Activated effector memory CD4-positive, alpha-beta T cell treated with anti-CD3 and anti-CD28 coated beads, Interleukin-2, amount 50 U/mL, for 16 hours (primary cell): ENCODE measurements around the gene N4BP2L1.

Experiments
- DNase-seq: peaks from one replicate; pipeline ENCODE4 v3.0.0-alpha.2; 2020

Gene N4BP2L1

DNA sequence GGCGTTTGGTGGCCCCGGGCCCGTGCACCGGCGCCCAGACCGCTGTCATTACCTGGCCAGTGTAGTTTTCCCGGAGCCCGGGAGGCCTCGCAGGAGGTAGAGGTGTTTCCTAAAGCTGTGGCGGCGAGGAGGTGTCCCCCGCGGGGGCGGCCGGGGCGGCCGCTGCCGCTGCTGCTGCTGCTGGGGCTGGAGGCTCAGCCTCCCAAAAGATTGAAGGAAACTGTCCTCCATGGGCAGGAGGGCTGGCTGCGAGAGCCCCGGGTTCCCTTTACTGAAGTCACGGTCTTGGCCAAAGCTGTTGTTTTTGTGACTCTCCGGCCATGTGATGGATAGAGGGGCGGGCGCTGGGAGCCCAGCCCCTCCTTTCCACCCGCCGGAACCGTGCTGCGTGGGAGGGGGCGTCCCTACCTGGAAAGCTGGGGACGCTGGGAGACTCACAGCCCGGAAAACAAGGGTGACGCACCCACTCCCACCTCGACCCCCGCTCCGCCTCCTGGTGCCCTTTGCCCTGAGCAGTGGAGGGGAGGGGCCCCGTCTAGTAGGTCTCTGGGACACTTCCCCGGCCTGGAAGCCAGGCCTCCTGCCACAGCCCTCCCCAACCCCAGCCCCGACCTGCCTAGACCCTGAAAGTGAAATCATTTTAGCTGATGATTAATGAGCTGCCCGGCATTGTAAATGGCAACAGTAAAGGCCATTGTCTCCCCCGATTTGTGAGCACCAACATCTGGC, at the start of gene N4BP2L1:
N4BP2L1 (minus strand) TSS at position 279 of the 729 bp plus-strand sequence; CDS start at position 231, 48 bp downstream.
- DNase-seq = peak; percentile 95

DNA sequence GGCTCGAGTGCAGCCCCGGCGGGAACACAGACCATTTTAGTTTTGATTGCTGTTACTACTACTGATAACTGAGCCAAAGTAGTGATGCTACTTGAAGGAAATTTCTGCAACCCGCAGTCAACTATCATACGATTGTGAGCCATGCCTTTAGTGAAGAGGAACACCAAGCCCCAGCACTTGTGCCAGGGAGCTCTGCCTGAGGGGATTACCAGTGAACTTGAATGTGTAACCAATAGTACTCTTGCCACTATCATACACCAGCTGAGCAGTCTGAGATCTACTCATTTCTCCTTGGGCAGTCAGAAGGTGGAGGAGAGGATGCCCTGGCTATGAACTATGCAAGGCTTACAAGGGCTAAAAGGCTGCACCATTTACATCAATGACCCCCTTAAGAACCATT, 49.0 kb upstream of the N4BP2L1 start:
- no peak for DNase-seq

DNA sequence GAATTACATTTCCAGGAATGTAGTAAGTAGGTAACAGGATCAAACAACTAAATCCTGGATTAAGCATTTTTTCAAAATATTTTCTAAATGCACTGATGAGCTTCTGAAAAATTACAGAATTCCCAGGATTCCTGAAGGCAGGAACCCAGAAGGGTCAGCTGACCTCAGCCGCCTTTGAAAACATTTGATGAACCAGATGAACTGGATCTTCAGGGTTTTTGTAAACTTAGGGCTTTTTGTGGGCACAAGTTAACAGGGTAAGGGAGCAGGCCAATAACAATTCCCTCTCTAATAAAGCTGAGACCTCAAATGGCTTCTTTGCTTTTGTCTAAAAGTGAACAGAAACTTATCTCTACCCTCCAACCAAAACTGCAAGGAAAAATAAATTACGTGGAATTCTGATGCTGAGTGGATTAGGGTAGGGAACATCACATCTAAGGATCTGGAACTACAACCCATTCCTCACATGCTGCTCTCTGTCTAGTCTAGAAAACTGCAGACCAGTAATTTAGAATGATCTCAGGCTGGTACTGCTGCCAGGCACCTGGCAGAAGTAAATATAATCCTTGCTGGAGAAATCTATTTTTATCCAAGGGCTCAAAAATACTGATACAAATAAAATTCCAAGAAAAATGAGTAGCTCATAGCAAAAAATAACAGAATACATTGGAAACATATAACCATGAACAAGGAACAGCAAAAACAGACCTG, 48.2 kb upstream of the N4BP2L1 start:
- DNase-seq = no peak

DNA sequence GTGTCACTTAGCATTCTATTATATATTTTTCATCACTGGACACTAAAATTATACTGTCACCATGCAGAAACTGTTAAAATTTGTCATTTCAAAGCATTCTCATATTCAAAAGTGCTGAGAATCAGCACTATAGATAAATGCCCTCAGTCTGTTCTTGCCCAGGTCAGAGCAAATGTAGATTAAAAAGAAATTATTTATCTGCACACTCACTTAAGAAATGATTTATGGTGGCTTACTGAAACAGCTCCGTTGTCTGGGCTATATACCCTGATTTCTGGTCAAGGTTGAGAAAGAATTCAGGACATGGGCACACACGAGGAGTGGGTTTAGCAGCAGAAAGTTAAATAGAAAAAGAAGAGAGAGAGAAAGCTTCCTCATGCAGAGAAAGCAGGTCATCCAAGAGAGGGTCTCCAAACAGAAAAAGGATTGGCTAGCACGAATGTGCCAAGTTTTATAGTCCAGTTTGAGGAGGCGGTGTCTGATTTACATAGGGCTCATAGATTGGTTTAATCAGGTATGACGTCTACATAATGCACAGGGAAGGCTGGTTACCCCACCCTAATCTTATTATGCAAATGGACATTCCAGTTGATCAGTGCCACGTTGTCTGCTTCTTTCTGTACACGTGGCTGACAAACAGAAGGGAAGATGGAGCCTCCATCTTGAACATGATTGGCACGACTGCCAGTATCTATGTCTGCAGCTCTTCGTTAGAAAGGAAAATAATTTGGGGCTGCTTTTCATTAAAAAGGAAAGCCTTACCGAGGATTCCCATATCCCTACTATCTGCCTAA, 47.3 kb upstream of the N4BP2L1 start:
- DNase-seq = no peak

DNA sequence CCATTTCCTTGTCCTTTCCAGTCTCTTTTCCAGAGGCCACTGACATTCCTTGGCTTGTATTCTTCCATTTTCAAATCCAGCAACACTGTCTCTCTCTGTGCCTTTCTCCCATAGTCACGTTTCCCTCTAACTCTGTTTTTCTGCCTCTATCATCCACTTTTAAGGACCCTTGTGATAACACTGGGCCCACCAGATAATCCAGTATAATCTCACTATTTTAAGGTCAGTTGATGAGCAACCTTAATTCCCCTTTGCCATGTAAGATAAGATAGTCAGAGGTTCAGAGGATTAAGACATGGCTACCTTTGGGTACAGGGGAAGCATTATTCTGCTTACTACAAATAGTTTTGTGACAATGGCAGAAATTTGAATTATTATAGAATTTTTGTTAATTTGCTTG, 45.7 kb upstream of the N4BP2L1 start:
- DNase-seq = no peak

DNA sequence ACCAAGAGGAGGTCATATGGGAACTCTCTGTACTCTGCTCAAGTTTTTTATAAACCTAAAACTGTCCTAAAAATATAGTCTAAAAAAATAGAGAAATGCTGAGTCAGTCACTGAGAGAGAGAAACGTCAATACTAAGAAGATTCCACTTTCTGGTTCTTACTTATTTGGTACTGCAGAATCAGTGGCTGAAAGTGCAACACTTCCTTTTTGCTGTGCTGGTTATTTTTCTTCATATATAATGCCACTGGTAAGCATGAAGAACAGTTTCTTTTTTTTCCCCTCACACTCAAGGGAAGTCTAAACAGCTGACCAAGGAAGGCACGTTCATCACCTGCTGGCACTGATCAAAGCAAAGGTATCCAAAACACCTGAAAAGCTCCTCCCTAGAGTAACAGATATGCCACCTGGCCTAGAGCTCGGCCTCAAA, 44.3 kb upstream of the N4BP2L1 start:
- DNase-seq = no peak

DNA sequence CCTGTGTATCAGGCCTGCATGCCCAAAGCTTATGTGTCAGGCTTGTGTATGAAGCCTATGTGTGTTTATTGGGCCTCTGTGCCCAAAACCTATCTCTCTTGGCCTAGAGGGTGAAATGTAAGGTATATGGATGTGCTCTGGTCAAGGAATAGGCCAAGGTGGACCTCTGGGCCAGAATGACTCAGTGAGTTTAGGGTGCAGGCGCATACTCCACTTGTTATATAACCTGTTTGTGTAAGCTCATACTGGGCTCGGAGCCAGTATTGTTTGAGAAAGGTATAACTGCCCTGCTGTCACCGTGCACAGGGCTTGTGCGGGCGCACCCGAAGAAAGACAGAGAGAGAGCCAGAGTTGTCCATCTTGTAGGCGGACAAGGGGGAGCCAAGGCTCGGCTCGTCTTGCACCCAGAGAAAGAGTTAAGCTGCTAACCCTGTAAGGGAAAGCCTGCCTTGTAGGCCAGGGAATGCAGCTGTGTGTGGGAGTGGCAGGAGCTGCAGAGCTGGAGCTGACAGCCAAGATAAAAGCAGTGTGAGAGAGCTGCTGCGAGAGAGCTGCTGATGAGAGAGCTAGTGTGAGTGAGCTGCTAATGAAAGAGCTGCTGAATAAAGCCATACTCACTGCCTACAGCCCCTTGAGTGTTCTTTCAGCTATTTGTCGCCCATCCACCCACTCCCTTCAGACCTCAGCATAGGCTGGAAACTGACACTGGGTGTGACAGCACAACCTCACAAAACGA, 43.4 kb upstream of the N4BP2L1 start:
- no peak for DNase-seq

DNA sequence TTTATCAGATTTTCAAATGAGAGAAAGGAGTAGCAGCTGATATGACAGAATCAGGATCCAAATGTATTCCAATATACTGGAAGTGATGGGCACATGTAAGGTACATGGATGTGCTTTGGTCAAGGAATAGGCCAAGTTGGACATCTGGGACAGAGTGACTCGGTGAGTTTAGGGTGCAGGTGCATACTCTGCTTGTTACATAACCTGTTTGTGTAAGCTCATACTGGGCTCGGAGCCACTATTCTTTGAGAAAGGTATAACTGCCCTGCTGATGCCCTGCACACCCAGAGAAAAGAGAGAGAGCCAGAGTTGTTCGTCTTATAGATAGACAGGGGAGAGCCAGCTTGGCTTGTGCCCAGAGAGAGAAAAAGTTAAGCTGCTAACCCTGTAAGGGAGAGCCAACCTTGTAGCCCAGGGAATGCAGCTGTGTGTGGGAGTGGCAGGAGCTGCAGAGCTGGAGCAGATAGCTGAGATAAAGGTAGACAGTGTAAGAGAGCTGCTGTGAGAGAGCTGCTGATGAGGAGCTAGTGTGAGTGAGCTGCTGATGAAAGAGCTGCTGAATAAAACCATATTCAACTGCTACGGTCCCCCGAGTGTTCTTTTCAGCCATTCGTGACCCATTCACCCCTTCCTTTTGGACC, 40.7 kb upstream of the N4BP2L1 start:
- DNase-seq = no peak

DNA sequence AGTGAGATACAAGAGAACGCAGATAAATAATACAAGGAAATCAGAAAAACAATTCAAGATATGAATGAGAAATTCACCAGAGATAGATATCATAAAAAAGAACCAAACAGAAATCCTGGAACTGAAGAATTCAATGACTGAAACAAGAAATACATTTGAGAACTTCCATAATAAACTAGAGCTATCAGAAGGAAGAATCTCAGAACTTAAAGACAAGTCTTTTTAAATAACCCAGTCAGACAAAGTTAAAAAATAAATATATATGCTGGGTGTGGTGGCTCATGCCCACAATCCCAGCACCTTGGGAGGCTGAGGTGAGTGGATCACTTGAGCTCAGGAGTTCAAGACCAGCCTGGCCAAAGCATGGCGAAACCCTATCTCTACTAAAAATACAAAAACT, 28.7 kb upstream of the N4BP2L1 start:
- no peak for DNase-seq

DNA sequence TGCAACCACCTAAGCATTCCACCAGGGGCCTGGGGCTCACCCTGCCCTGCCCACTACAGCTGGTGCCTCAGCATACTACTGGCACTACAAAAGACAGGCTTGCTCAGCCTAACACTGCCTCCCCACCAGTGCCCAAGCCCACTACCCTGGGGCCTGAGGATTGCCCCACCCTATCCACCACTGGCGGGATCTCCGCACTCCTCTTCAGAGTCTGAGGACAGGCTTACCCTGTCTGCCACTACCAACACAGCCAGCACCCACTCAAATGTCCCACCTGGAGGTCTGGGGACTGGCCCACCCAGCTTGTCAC, 27.6 kb upstream of the N4BP2L1 start:
- DNase-seq = no peak

DNA sequence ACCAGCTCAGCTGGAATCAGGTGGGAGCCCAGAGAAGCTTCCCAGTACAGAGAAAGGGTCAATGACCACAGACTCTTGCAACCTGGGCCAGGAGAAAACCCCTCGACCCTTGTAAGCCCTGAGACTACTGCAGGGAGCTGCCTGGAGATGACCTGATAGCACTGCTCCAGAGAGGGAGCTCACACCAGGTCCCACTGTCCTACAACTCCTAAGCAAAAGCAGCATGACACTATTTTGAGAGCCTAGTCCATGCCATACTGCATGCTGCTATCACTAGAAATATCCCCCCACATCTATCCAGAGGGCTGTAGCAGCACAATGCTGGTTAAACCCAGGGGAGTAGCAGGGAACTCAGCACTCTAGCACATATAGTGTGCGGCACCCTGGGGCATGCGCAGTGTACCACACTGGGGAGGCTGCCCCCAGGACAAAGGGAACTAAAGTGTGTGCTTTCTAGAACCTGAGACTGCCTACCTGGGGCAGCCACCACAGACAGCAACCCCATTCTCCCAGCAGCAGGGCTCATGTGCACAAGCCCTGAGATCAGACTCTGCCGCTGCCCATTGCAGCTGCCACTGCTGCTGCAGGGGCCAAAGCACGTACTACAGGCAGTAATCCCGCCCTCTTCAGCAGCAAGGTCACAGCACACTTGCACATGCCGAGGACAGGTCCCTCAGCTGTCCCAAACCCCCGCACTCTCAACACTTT, 27.1 kb upstream of the N4BP2L1 start:
- DNase-seq = no peak

DNA sequence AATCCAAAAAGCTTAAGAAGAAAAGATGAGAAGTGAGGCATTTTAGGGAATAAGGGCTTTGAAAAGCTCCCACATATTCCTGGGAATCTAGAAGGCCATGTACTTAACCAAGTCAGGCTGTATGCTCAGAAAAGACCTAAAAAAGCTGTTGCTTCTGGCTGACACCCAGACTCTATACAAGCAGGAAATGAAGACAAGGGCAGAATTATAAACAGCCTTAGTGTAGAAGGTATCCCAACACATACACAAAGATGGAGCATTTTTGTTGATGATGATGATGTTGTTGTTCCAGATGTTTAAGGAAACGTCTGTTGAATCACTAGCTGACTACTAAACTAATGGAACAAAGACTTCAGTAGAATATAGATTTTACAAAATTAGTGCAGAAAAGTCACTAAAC, 26.1 kb upstream of the N4BP2L1 start:
- DNase-seq = no peak

DNA sequence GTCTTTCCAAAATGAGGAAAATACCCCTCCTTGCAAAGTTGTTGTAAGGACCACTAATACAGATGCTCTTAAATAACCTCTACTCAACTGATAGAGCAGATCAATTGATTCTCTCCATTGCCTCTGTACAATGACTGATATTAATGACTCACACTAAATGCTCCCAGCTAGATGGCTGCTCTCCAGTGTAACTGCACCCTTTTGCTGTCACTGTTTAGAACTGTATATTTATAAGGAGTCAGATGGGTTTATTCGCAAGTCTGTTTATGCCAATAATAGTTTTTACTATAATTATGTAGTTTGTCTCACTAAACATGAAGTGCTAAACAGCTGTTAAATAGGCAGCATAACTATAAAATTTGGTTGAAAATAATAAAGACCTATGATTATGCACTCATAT, 21.0 kb upstream of the N4BP2L1 start:
- no peak for DNase-seq

DNA sequence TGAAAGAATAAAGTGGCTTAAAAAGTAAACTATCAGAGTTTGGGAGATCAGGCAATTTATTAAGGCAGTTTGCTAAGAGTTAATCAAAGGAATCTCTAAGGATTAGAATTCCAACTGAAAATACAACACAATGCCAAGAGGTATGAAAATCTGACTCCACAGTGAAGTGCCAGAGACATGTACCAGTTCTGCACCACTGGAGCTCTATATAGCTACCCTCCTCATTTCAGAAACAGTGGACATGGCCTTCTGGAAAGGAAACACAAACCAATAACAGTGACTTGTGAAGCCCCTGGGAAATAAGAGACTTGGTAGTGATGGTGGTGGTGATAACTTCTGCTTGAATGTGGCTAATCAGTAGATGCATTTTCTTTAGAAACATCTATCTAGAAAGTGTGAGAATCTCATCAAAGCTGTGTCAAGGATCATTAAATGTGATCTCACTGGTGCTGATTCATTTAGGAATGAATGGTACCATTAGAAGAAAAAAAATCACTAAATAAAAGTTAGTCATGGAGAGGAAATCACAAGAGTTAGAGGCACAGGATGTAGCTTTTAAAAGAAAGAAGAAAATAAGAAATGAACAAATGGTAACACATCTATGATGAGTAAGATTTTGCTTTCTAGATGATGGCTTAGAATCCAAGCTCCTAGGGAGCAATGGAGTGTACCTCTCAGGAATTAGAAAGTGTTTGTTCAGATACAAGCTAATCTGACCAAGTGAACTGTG, 20.1 kb upstream of the N4BP2L1 start:
- DNase-seq = no peak

DNA sequence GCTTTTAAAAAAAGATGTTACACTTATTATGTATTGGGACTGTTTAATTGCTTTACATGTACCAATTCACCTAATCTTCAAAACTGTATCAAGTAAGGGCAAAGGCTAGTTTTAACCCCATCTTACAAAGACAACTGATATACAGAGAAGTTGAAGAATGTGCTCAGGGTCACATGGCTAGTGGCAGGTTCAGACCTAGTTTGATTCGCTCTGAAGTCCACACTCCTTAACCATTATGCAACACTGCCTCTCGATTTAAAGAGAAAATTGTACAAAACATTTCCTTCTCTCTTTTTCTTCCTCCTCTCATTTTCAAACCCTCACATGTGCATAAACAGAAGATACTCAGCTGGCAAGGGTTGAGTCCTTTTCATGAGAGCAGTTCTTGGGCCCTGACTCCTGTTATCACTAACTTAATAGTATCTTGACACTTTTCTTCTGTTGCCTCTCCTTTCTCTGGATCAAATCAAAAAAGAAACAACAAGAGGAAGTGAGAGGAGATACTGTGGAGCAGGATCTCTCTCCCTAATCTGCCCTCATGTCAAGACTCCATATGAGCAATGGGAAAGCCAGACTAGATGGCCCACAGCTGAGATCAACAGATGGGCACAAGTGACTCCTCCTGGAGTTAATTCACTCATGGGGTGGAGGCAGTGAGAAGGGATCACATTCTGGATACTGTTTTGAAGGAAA, 19.0 kb upstream of the N4BP2L1 start:
- no peak for DNase-seq

DNA sequence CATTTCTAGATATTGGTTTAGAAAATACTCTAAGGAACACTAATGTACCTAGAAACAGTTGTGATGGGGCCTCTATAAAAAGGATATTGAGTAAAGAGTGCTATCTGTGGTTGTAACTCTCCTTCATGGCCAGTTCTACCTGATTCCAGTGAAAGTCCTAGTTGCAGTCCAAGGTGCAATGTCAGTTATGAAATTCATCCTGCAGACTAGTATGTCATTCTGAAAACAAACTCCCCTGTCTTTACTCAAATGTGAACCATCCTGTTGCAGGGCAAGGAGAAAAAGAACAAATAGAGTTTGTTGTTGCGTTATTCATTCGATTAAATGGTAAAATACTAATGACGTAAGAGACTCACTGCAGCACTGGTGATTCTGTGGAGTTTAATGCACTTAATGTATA, 18.3 kb upstream of the N4BP2L1 start:
- DNase-seq = no peak

DNA sequence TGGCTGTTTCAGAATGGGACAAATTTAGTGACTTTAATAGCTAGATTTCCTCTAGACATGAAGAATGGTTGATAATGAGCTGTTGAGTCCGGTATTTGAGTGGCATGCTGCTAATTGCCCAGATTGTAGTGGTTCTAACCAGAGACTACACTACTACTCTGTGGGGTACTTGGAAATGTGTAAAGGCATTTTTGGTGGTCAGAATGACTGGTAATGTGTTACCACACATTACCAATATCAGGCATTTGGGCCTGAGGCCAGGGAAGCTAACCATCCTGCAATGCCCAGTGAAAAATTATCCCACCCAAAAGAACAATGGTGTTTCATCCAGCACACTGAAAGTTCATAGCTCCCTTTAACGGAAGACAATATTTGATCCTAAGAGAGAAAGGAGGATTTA, 17.5 kb upstream of the N4BP2L1 start:
- DNase-seq = no peak

DNA sequence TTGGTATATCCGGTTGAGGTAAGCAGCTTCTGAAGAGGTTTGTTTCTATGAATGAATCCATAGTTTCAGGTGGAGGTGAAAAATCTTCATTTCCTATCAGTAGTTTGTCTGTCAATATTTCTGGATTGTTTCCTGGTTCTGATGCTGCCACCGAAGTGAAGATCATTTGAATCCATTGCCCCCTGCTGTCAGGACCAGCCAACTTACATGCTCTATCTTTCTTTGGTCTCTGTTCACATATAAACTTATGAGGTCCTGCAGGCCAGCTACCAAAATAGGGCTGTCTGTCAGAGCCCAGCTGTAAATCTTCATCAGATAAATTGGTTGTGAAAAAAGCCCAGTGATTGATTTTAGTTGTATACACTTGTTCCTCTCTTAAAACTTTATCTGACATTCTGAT, 15.2 kb upstream of the N4BP2L1 start:
- peak; percentile 68 for DNase-seq

DNA sequence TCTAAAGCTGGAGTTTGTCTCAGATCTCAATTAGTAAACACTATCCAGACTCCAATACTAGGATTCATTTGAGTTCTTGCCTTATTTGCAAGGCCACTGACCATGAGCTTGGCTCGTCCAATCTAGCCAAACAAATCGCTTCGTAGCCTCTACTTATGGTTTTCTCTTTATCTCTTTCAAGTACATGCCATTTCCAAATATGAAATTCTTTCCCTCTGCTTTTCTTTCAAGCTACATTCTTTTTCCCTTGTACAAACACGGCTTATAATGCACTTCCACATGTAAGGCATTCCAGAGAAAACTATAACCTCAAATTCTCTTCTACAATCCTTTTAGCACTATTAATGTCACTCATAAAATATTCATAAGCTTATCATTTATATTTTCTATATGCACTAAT, 10.9 kb upstream of the N4BP2L1 start:
- DNase-seq = no peak

DNA sequence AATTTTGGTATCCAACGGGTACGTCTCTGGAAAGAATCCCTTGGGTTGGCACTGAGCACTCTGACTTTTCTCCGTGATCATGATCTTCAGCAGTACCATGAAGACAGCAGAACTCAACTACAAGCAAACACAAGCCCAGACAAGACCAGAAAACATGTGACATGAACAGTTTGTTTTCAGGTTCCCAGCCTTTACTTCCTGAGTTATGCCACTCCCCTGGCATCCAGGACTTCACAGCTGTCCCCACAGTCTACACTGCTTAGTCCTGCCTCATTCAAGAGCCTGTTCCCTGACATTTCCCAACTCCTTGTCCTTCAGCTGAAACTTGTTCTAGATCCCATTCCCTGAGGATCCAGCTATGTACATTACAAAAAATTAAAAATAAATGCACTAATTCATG, 4.9 kb upstream of the N4BP2L1 start:
- DNase-seq = no peak

DNA sequence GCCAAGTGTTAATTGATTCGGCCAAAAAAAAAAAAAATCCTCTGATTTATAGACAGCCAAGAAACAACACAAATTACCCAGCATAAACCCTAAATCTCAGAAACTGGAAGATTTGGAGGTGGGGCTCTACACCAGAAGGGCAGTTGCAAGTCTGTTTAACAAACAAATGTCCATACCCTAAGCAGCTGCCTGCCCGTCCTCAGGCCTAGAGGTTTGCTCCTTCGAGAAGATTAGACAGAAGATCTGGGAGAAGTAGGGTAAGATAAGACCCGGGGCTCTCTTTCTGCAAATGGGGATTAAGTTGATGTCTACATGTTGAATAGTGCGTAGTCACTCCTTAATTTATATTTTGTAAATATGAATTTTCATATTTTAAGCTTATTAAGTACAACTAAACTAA, 3.4 kb upstream of the N4BP2L1 start:
- DNase-seq = no peak
